ENCODE data around the gene OR10X1.

OR10X1 gene, protein sequence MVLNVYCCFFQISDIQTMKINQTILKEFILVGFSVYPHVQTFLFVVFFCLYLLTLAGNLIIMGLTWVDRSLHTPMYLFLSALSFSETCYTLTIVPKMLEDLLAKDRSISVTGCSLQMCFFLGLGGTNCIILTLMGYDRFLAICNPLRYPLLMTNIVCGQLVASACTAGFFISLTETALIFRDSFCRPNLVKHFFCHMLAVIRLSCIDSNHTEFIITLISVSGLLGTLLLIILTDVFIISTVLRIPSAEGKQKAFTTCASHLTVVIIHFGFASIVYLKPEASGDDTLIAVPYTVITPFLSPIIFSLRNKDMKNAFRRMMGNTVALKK

GRCh38 chr1:158579733-158580132 lies at the start of gene OR10X1:
OR10X1 (minus strand) TSS chr1:158579899; CDS start chr1:158579899, 0 bp downstream.
- DNase-seq (ENCODE audit: low read depth in 2 of 2) = no peak

- no peak for DNase-seq (ENCODE audit: low read depth in 2 of 2)
Measured at GRCh38 chr1:158613764-158614163, 34.1 kb upstream of the OR10X1 start.

- no peak for DNase-seq (ENCODE audit: low read depth in 2 of 2)
Measured at GRCh38 chr1:158611916-158612315, 32.2 kb upstream of the OR10X1 start.

GRCh38 chr1:158607296-158607695 lies 27.6 kb upstream of the OR10X1 start:
- DNase-seq (ENCODE audit: low read depth in 2 of 2) = no peak

DNA sequence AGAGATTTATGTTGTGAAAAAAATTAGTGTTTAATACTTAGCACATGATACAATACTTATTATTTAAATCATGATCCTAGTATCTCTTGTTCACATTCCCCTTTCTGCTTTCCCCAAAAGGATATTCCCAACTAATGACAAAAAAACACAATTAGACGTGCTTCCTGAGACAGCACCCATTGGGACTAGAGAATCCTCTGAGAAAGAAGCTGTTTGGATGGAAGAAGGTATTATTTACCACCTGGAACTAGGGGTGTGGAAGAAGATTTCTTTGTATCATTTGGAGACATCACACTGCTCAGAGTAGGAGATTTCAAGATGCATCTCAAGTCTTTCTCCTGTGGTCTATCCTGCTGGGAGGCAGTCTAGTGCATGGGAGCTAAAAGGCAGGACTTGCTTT lies 25.3 kb upstream of the OR10X1 start, which contains the start of gene OR10Z1:
Gene OR10Z1 (plus strand): TSS at position 301 of the 400 bp plus-strand sequence. CDS start 1,171 bp downstream, outside the sequence.
- no peak for DNase-seq (ENCODE audit: low read depth in 2 of 2)

DNA sequence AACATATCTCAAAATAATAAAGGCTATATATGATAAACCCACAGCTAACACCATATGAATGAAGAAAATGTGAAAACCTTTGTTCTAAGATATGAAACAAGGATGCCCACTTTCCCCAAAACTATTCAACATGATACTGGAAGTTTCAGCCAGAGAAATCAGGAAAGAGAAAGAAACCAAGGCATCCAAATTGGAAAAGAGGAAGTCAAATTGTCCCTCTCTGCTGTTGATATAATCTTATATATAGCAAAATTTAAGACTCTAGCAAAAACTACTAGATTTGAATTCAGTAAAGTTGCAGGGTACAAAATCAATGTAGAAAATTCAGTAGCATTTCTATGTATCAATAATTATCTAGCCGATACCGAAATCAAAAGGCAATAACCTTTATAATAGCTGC lies 21.0 kb upstream of the OR10X1 start:
- no peak for DNase-seq (ENCODE audit: low read depth in 2 of 2)

GRCh38 chr1:158586942-158587341 lies 7.2 kb upstream of the OR10X1 start:
- no peak for DNase-seq (ENCODE audit: low read depth in 2 of 2)

GRCh38 chr1:158583962-158584361 lies 4.3 kb upstream of the OR10X1 start:
- no peak for DNase-seq (ENCODE audit: low read depth in 2 of 2)

- no peak for DNase-seq (ENCODE audit: low read depth in 2 of 2)
Measured at GRCh38 chr1:158577561-158577960, 2.1 kb downstream of the OR10X1 start.

DNA sequence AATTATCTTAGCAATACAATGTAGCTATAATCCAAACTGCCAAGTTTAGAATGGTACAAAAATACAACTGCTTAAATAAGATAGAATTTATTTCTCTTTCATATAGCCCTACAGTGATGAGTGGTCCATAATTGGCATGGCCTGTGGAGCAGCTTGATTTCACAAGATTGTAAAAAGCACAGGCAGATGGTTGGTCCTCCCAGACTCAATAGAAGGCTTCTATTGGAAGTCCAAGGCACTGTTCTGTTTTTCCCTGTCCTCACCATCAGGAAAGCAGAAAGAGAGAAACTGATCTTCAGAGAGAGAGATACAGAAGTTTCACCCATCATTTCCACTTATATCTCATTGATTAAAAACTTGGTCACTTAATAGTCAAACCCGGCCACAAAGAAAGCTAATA lies 7.5 kb downstream of the OR10X1 start:
- no peak for DNase-seq (ENCODE audit: low read depth in 2 of 2)

- DNase-seq (ENCODE audit: low read depth in 2 of 2) = no peak
Measured at GRCh38 chr1:158570480-158570879, 9.2 kb downstream of the OR10X1 start, which contains the start of gene OR6P1. OR6P1 (minus strand) TSS chr1:158570580; CDS start chr1:158563604, 6,976 bp downstream.

DNA sequence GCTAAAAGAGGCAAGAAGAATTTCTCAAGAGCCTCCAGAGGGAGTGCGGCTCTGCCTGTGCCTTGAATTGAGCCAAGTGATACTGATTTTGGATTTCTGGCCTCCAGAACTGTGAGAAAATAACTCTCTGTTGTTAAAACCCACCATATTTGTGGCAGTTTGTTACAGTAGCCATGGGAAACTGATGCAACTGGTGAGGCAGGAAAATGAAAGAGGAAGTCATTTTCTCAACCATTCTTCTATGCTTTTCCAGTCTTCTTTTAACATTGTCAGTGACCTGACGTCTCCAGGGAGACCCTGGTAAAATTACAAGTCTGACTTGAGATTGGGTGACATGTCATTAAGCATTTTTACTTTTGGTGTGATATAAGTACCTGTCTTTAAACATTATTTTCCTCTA lies 15.1 kb downstream of the OR10X1 start:
- no peak for DNase-seq (ENCODE audit: low read depth in 2 of 2)

GRCh38 chr1:158563853-158564252 lies 15.8 kb downstream of the OR10X1 start:
- DNase-seq (ENCODE audit: low read depth in 2 of 2) = no peak

GRCh38 chr1:158559696-158560095 lies 20.0 kb downstream of the OR10X1 start:
- DNase-seq (ENCODE audit: low read depth in 2 of 2) = no peak

DNA sequence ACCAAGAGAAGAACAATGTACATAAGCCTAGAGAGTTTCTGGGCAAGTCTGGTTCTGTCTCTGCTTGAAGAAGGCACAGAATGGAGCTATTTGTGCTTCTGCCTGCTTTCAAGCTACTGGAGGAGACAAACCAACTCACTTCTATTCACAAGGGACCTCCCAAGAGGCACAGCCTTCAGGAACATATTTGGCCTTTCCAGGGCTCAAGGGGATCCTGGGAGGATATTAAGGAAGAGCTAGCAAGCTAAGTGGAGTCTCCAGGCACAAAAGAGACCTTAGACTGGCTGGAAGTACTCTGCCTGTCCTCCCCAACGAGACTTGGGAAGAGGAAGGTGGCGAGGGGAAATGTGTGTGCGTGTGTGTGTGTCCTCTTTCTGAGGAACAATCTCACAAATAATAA lies 25.3 kb downstream of the OR10X1 start, which contains the start of gene OR6Y1:
Gene OR6Y1 (minus strand): TSS at position 54 of the 400 bp plus-strand sequence. CDS start 6,300 bp downstream, outside the sequence.
- no peak for DNase-seq (ENCODE audit: low read depth in 2 of 2)

GRCh38 chr1:158552296-158552695 lies 27.4 kb downstream of the OR10X1 start:
- DNase-seq (ENCODE audit: low read depth in 2 of 2) = no peak

- no peak for DNase-seq (ENCODE audit: low read depth in 2 of 2)
Measured at GRCh38 chr1:158547533-158547932, 32.2 kb downstream of the OR10X1 start.

- no peak for DNase-seq (ENCODE audit: low read depth in 2 of 2)
Measured at GRCh38 chr1:158537609-158538008, 42.1 kb downstream of the OR10X1 start.

- DNase-seq (ENCODE audit: low read depth in 2 of 2) = no peak
Measured at GRCh38 chr1:158534496-158534895, 45.2 kb downstream of the OR10X1 start.
